PC-9 (cell line): ENCODE data around the gene DLX4. TPM values are rescaled to one million over a fixed set of nuclear protein-coding genes. Genes with fewer than 3 reads are reported as not detected.

Experiments
- BruUV-seq: library from RNA; stranded (reverse); fragments of 400-500 nt; replicated peaks from 2 replicates; lab custom pipeline; 2021; lab: Mats Ljungman, UMichigan
- CTCF ChIA-PET: fragments of 300-600 bp; sonication (Branson Sonifier 250); formaldehyde crosslinking; loops from one replicate; lab custom pipeline; 2022; ENCODE audit warnings: antibody characterized with exemption; lab: Charles Lee
- POLR2A ChIA-PET: fragments of 300-600 bp; sonication (Branson Sonifier 250); formaldehyde crosslinking; loops from one replicate; lab custom pipeline; 2022; ENCODE audit warnings: antibody characterized with exemption; ENCODE audit not compliant: unreplicated experiment; lab: Charles Lee
- DNase-seq, 2 experiments: peaks; one replicate each; pipeline versions ENCODE4 v3.0.0 to v3.0.0-alpha.2; 2015 to 2022; ENCODE audit warnings: mixed read lengths in 1 of 2
- H2AFZ ChIP-seq: fragments of 200-600 bp; sonication (generic); 2 replicates; pipeline ENCODE4 v1.8.1; 2017; ENCODE audit warnings: antibody characterized with exemption
- H3F3A ChIP-seq: fragments of 200-600 bp; sonication (generic); 2 replicates; pipeline ENCODE4 v1.8.1; 2017; ENCODE audit warnings: antibody characterized with exemption, mild to moderate bottlenecking, low read depth; ENCODE audit not compliant: insufficient read depth
- H3K27ac ChIP-seq: fragments of 200-600 bp; sonication (generic); 2 replicates; pipeline ENCODE4 v1.6.1; 2016; ENCODE audit warnings: mixed run types
- H3K27me3 ChIP-seq: fragments of 200-600 bp; sonication (generic); 2 replicates; pipeline ENCODE4 v1.6.1; 2016; ENCODE audit warnings: low read depth, mixed run types; ENCODE audit not compliant: insufficient read depth
- H3K36me3 ChIP-seq: fragments of 200-600 bp; sonication (generic); 2 replicates; pipeline ENCODE4 v1.6.1; 2016; ENCODE audit warnings: low read depth, mixed run types
- H3K4me1 ChIP-seq: fragments of 200-600 bp; sonication (generic); replicated peaks from 2 replicates; pipeline ENCODE4 v1.6.1; 2016; ENCODE audit warnings: mixed run types; ENCODE audit not compliant: insufficient read depth
- H3K4me2 ChIP-seq: fragments of 200-600 bp; sonication (generic); 2 replicates; pipeline ENCODE4 v1.6.1; 2017; ENCODE audit warnings: mixed run types
- H3K4me3 ChIP-seq: fragments of 200-600 bp; sonication (generic); 2 replicates; pipeline ENCODE4 v1.6.1; 2016; ENCODE audit warnings: mixed run types
- H3K79me2 ChIP-seq: fragments of 200-600 bp; sonication (generic); 2 replicates; pipeline ENCODE4 v1.6.1; 2017; ENCODE audit warnings: low read depth, mixed run types
- H3K9me2 ChIP-seq: fragments of 200-600 bp; sonication (generic); 2 replicates; pipeline ENCODE4 v1.8.1; 2017; ENCODE audit warnings: mild to moderate bottlenecking; ENCODE audit not compliant: insufficient read depth
- H3K9me3 ChIP-seq: fragments of 200-600 bp; sonication (generic); 2 replicates; pipeline ENCODE4 v1.8.1; 2016; ENCODE audit warnings: low read depth; ENCODE audit not compliant: insufficient read depth
- H4K20me1 ChIP-seq: fragments of 200-600 bp; sonication (generic); 2 replicates; pipeline ENCODE4 v1.8.1; 2017; ENCODE audit not compliant: insufficient read depth
- CTCF ChIP-seq: fragments of 200-600 bp; sonication (generic); conservative IDR thresholded peaks from 2 replicates; pipeline ENCODE4 v1.6.1; 2017; ENCODE audit warnings: mixed run types, antibody characterized with exemption, mild to moderate bottlenecking, moderate library complexity
- EZH2 ChIP-seq: fragments of 200-600 bp; sonication (generic); IDR thresholded peaks from 2 replicates; pipeline ENCODE4 v1.8.0; 2017; ENCODE audit warnings: antibody characterized with exemption, low read depth
- intact Hi-C: fragments of 100-400 bp; cut with micrococcal nuclease; formaldehyde crosslinking; loops from one replicate; pipeline ENCODE4 v1.10.0; 2022; ENCODE audit not compliant: unreplicated experiment
- total RNA-seq: library from RNA; stranded (reverse); gene quantifications from 2 replicates; pipeline ENCODE4 v1.2.3, GENCODE V29; 2021

DLX4 gene
- total RNA-seq, 1 experiment from 2014 or later = 8.8 TPM

GRCh38 chr17:49997773-49998703 lies 29.0 kb downstream of the DLX4 start:
- BruUV-seq = no TSS peak
- H3K9me2 ChIP-seq = no peaks in the 10 kb centered on the region
- no peak overlapping the region for H2AFZ ChIP-seq
- ChIA-PET POLR2A (no interaction called here), CTCF (interaction anchor here (0.6 to 3.7 kb wide), 9 partner anchors 10 to 441 kb away, joined by 3 to 29 read pairs (median 5); no protein-coding TSS in a partner anchor)
- no peaks in the 10 kb centered on the region for H3K9me3 ChIP-seq
- H4K20me1 ChIP-seq = no peaks in the 10 kb centered on the region
- TF ChIP-seq EZH2 (no peak), CTCF (peak; percentile 97)
- peaks cover 6% of the 10 kb centered on the region; the same call in 1 of the 2 replicates for H3K79me2 ChIP-seq
- intact Hi-C loops = loop anchor here (1.0 to 10.0 kb wide), 5 partner anchors 89 to 583 kb away; partner anchors contain the start of gene PHB1
- no peaks in the 10 kb centered on the region for H3K36me3 ChIP-seq
- H3K4me2 ChIP-seq = peak overlapping the region; percentile 47
- DNase-seq = peak; percentile 77 to 80
- no peak overlapping the region for H3K4me3 ChIP-seq
- H3K27me3 ChIP-seq = peaks cover 7% of the 10 kb centered on the region; the same call in 1 of the 2 replicates
- peaks cover 27% of the 10 kb centered on the region for H3K4me1 ChIP-seq
- no peak overlapping the region for H3K27ac ChIP-seq
- H3F3A ChIP-seq = peaks cover 11% of the 10 kb centered on the region

DNA sequence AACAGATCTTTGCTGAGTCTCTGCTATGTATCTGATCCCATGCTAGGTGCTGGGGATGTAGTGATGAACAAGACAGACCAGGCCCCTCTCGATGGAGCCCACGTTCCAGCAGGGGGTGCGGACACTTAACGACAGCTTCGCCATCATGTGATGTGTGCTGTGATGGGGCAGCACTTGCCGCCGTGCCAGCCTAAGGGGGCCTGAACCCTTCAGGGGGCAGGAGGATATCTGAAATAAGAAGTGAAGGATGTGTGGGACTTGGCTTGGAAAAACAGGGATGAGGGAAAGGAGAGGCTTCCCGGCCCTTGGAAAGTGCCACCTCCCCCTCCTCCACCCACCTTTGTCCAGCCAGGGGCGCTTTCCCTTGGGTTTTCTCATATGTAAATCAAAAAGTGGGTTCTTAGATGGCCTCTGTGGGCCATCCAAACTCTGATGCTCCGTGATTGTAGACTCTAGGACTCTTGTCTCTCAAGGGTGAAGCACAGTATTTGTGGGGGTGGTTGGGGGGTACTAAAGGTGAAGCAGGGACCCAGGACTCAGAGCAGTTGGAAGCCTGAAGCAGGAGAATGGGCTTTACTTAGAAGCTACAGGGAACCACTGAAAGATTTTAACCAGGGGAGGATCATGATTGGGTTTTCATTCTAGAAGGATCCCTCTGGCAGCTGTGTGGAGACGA lies 30.0 kb downstream of the DLX4 start:
- intact Hi-C loops = loop anchor here (1.0 to 10.0 kb wide), 5 partner anchors 88 to 584 kb away; partner anchors contain the start of gene PHB1
- CTCF ChIA-PET = interaction anchor here (1.4 to 3.7 kb wide), 4 partner anchors 11 to 138 kb away, joined by 7 to 29 read pairs (median 14); no protein-coding TSS in a partner anchor
- Histone ChIP-seq H3K9me3 (no peaks in the 10 kb centered on the region), H3K36me3 (no peaks in the 10 kb centered on the region), H3K4me1 (peaks cover 24% of the 10 kb centered on the region), H3K27me3 (peaks cover 6% of the 10 kb centered on the region; the same call in 1 of the 2 replicates), H3K79me2 (peaks cover 6% of the 10 kb centered on the region; the same call in 1 of the 2 replicates), H2AFZ (no peak overlapping the region), H3K9me2 (no peaks in the 10 kb centered on the region), H3K4me3 (no peak overlapping the region), H3K4me2 (peak overlapping the region; percentile 47; the same call in 1 of the 2 replicates), H4K20me1 (no peaks in the 10 kb centered on the region), H3K27ac (no peak overlapping the region), H3F3A (peaks cover 11% of the 10 kb centered on the region)
- POLR2A ChIA-PET = no interaction called here
- no peak for TF ChIP-seq EZH2
- no peak for TF ChIP-seq CTCF
- BruUV-seq = no TSS peak
- DNase-seq = no peak

- ChIA-PET CTCF (interaction anchor here (0.6 kb wide), 1 partner anchor 25 kb away, joined by 4 read pairs; no protein-coding TSS in a partner anchor), POLR2A (no interaction called here)
- Histone ChIP-seq H2AFZ (no peak overlapping the region), H4K20me1 (no peaks in the 10 kb centered on the region), H3K27me3 (no peaks in the 10 kb centered on the region), H3K79me2 (no peaks in the 10 kb centered on the region), H3K36me3 (no peaks in the 10 kb centered on the region), H3K4me1 (no peaks in the 10 kb centered on the region), H3K4me3 (no peak overlapping the region), H3K9me2 (no peaks in the 10 kb centered on the region), H3F3A (no peaks in the 10 kb centered on the region), H3K27ac (no peak overlapping the region), H3K9me3 (peaks cover 2% of the 10 kb centered on the region; the same call in 1 of the 2 replicates), H3K4me2 (no peak overlapping the region)
- intact Hi-C loops = no loop called here
- no peak for DNase-seq
- BruUV-seq = no TSS peak
- TF ChIP-seq CTCF (no peak), EZH2 (no peak)
Measured at GRCh38 chr17:50003911-50004310, 34.9 kb downstream of the DLX4 start.
